ENCODE measurements around the gene ROBO1. TPM values are rescaled to one million over a fixed set of nuclear protein-coding genes. Genes with fewer than 3 reads are reported as not detected.
A peak's percentile ranks its signal among the peaks of the same experiment; 100 is the strongest.
"Not testable (repeated sequence)": the region's sequence is repeated elsewhere in the genome, so short reads cannot be mapped to it uniquely, and the experiment has no call there.

The ROBO1 gene
- total RNA-seq, 1 experiment from 2014 or later = 35.5 TPM

- TF ChIP-seq EZH2phosphoT487 (IDR thresholded peaks at IDR 0.05; ENCODE audit: borderline replicate concordance, low read length) (no peak), CTCF (conservative IDR thresholded peaks at IDR 0.05; ENCODE audit: low read depth, low read length) (no peak), EZH2 (IDR thresholded peaks at IDR 0.05; ENCODE audit: low read length, unreplicated experiment) (no peak)
- no peaks in the 10 kb centered on the region for H3K9me3 ChIP-seq (ENCODE audit: low read length)
- POLR2A ChIA-PET (ENCODE audit: unreplicated experiment) = no interaction called here
These were observed 40.7 kb upstream of the ROBO1 start for GRCh38 chr3:79808515-79808914.

GRCh38 chr3:79790177-79790576 is 22.4 kb upstream of the ROBO1 start:
- H3K9me3 ChIP-seq (ENCODE audit: low read length); POLR2A ChIA-PET (ENCODE audit: unreplicated experiment); H3K9me2 ChIP-seq (replicated peaks; ENCODE audit: low read length); BruUV-seq (replicated peaks); H3K36me3 ChIP-seq (ENCODE audit: low read depth, low read length); H3K27ac ChIP-seq (ENCODE audit: low read length); CTCF ChIA-PET; H3K9ac ChIP-seq (ENCODE audit: low read length); H3K4me1 ChIP-seq (ENCODE audit: insufficient read depth, low read length); DNase-seq; H3K4me2 ChIP-seq (ENCODE audit: low read length); H3K79me2 ChIP-seq (ENCODE audit: low read length); ATAC-seq; H3K27me3 ChIP-seq (ENCODE audit: low read length); H2AFZ ChIP-seq (ENCODE audit: low read length); H4K20me1 ChIP-seq (ENCODE audit: low read length); H3F3A ChIP-seq (ENCODE audit: low read length, unreplicated experiment); H3K4me3 ChIP-seq (ENCODE audit: low read length); intact Hi-C loops (cut with micrococcal nuclease): not testable (repeated sequence)
- TF ChIP-seq CTCF (conservative IDR thresholded peaks at IDR 0.05; ENCODE audit: low read depth, low read length) = peak; percentile 28; the same call in 1 of the 2 replicates

More at GRCh38 chr3:79808515-79808914, 40.7 kb upstream of the ROBO1 start:
- Histone ChIP-seq H4K20me1 (ENCODE audit: low read length) (no peaks in the 10 kb centered on the region), H3K9me2 (replicated peaks; ENCODE audit: low read length) (no peaks in the 10 kb centered on the region), H3K4me3 (ENCODE audit: low read length) (no peak overlapping the region), H3K27me3 (ENCODE audit: low read length) (no peaks in the 10 kb centered on the region), H3K79me2 (ENCODE audit: low read length) (no peaks in the 10 kb centered on the region), H3K9ac (ENCODE audit: low read length) (no peak overlapping the region), H3K4me1 (ENCODE audit: insufficient read depth, low read length) (peaks cover 27% of the 10 kb centered on the region), H3K36me3 (ENCODE audit: low read depth, low read length) (no peaks in the 10 kb centered on the region), H3K4me2 (ENCODE audit: low read length) (no peak overlapping the region), H2AFZ (ENCODE audit: low read length) (no peak overlapping the region), H3F3A (ENCODE audit: low read length, unreplicated experiment) (no peaks in the 10 kb centered on the region), H3K27ac (ENCODE audit: low read length) (no peak overlapping the region)
- CTCF ChIA-PET = no interaction called here
- no peak for ATAC-seq
- intact Hi-C loops (cut with micrococcal nuclease) = no loop called here
- no peak for DNase-seq
- no TSS peak for BruUV-seq (replicated peaks)

- no peak overlapping the region for H3K4me3 ChIP-seq (ENCODE audit: low read length)
- no peak overlapping the region for H2AFZ ChIP-seq (ENCODE audit: low read length)
- TF ChIP-seq EZH2 (IDR thresholded peaks at IDR 0.05; ENCODE audit: low read length, unreplicated experiment) (no peak), CTCF (conservative IDR thresholded peaks at IDR 0.05; ENCODE audit: low read depth, low read length) (no peak), EZH2phosphoT487 (IDR thresholded peaks at IDR 0.05; ENCODE audit: borderline replicate concordance, low read length) (no peak)
- intact Hi-C loops (cut with micrococcal nuclease) = loop anchor here (5.0 kb wide), 3 partner anchors 99 to 419 kb away; no protein-coding TSS in a partner anchor
- H3K27ac ChIP-seq (ENCODE audit: low read length) = no peak overlapping the region
- ChIA-PET POLR2A (ENCODE audit: unreplicated experiment) (no interaction called here), CTCF (no interaction called here)
- H3K4me1 ChIP-seq (ENCODE audit: insufficient read depth, low read length) = no peaks in the 10 kb centered on the region
- 0 out of 2 replicates have a peak, but pooled peaks cover 3% of the 10 kb centered on the region for H3K27me3 ChIP-seq (ENCODE audit: low read length)
- no peak overlapping the region for H3K9ac ChIP-seq (ENCODE audit: low read length)
- H3K79me2 ChIP-seq (ENCODE audit: low read length) = no peaks in the 10 kb centered on the region
- no peaks in the 10 kb centered on the region for H3K9me2 ChIP-seq (replicated peaks; ENCODE audit: low read length)
- H3K9me3 ChIP-seq (ENCODE audit: low read length) = no peaks in the 10 kb centered on the region
- no peaks in the 10 kb centered on the region for H3F3A ChIP-seq (ENCODE audit: low read length, unreplicated experiment)
- DNase-seq = no peak
- no peak overlapping the region for H3K4me2 ChIP-seq (ENCODE audit: low read length)
- H4K20me1 ChIP-seq (ENCODE audit: low read length) = no peaks in the 10 kb centered on the region
- no peak for ATAC-seq
- no TSS peak for BruUV-seq (replicated peaks)
- no peaks in the 10 kb centered on the region for H3K36me3 ChIP-seq (ENCODE audit: low read depth, low read length)
These were observed 5.5 kb upstream of the ROBO1 start for GRCh38 chr3:79773291-79773690.

All from PC-3 (cell line).